CD4-positive, alpha-beta T cell (primary cell): Measurements from ENCODE around the gene COG2. TPM values are rescaled to one million over a fixed set of nuclear protein-coding genes. Genes with fewer than 3 reads are reported as not detected.
"Not testable (repeated sequence)": the region's sequence is repeated elsewhere in the genome, so short reads cannot be mapped to it uniquely, and the experiment has no call there.

Experiments
- ATAC-seq: fragments of 200-7000 bp; cut with Tn5 transposase; one replicate; pipeline ENCODE4 v1.10.0; 2022; ENCODE audit warnings: mild to moderate bottlenecking; ENCODE audit not compliant: poor library complexity
- CTCF ChIA-PET: fragments of 350-600 bp; sonication (Branson Sonifier 250); formaldehyde crosslinking; loops from one replicate; lab custom pipeline; 2021; ENCODE audit warnings: antibody characterized with exemption, inconsistent platforms; lab: Charles Lee
- POLR2A ChIA-PET: fragments of 350-600 bp; sonication (Branson Sonifier 250); formaldehyde crosslinking; loops from one replicate; lab custom pipeline; 2021; ENCODE audit warnings: antibody characterized with exemption, inconsistent platforms; lab: Charles Lee
- DNase-seq, 14 experiments: peaks; one replicate each; pipeline ENCODE4 v3.0.0-alpha.2; 2013 to 2020; ENCODE audit warnings: mixed read lengths in 2 of 14
- H3K27ac ChIP-seq, 2 donors: one replicate each; pipeline versions ENCODE4 v1.5.1 to v1.7.0; 2013; ENCODE audit warnings: low read length in 2 of 2, low read depth in 1 of 2, mild to moderate bottlenecking in 1 of 2
- H3K27me3 ChIP-seq, 2 experiments: 1 replicate in 1 of 2; 2 replicates in 1 of 2; pipeline versions ENCODE4 v1.6.1 to v1.7.0; 2013; ENCODE audit warnings: low read length in 2 of 2, control low read depth in 1 of 2, mild to moderate bottlenecking in 1 of 2, moderate library complexity in 1 of 2; ENCODE audit not compliant: insufficient read depth in 2 of 2, control insufficient read depth in 1 of 2
- H3K36me3 ChIP-seq: one replicate; pipeline ENCODE4 v1.6.1; 2013; ENCODE audit warnings: low read length, control low read depth; ENCODE audit not compliant: insufficient read depth
- H3K4me1 ChIP-seq: one replicate; pipeline ENCODE4 v1.6.1; 2013; ENCODE audit warnings: low read length, control low read depth; ENCODE audit not compliant: insufficient read depth
- H3K4me3 ChIP-seq: one replicate; pipeline ENCODE4 v1.5.1; 2013; ENCODE audit warnings: mild to moderate bottlenecking, low read length, moderate library complexity
- H3K9me3 ChIP-seq, 2 experiments: 1 replicate in 1 of 2; 2 replicates in 1 of 2; pipeline versions ENCODE4 v1.6.1 to v1.7.0; 2013; ENCODE audit warnings: low read length in 2 of 2, mild to moderate bottlenecking in 2 of 2, control low read depth in 1 of 2, moderate library complexity in 1 of 2; ENCODE audit not compliant: control insufficient read depth in 1 of 2, insufficient read depth in 1 of 2
- H3K27ac Mint-ChIP-seq: one replicate; pipeline ENCODE4 v1.8.0; 2020; ENCODE audit warnings: mixed read lengths
- H3K27me3 Mint-ChIP-seq: one replicate; pipeline ENCODE4 v1.8.0; 2021; ENCODE audit warnings: mixed read lengths
- H3K36me3 Mint-ChIP-seq: one replicate; pipeline ENCODE4 v1.8.0; 2021; ENCODE audit warnings: low read depth, mixed read lengths
- H3K4me1 Mint-ChIP-seq: one replicate; pipeline ENCODE4 v1.8.0; 2021; ENCODE audit warnings: low read depth, mixed read lengths
- H3K4me3 Mint-ChIP-seq: one replicate; pipeline ENCODE4 v1.8.0; 2020; ENCODE audit warnings: mild to moderate bottlenecking, mixed read lengths
- H3K9me3 Mint-ChIP-seq: one replicate; pipeline ENCODE4 v1.8.0; 2020; ENCODE audit warnings: mixed read lengths
- CTCF ChIP-seq: fragments of 200-600 bp; IDR thresholded peaks from one replicate; pipeline ENCODE4 v1.8.0; 2022; ENCODE audit warnings: antibody characterized with exemption, mild to moderate bottlenecking
- intact Hi-C, 2 experiments: fragments of 100-400 bp; cut with DNase I in 1 of 2; cut with micrococcal nuclease in 1 of 2; formaldehyde crosslinking; loops; one replicate each; pipeline versions ENCODE4 v1.15.1 to v1.9.0; 2023 to 2025; cut with DNase I, micrococcal nuclease
- total RNA-seq, 174 experiments: library from RNA in 2 of 174; stranded (reverse) in 2 of 174; gene quantifications; one replicate each; pipeline ENCODE4 v1.2.3 and lab custom pipeline; 2021 to 2026

Gene COG2
- total RNA-seq, 2 experiments from 2014 or later = 17.3 to 21.4 TPM

GRCh38 chr1:230713915-230714764 lies 71.9 kb downstream of the COG2 start, which contains the start of gene AGT:
Gene AGT (minus strand): TSS chr1:230714122. CDS start chr1:230710823, 3,299 bp downstream.
- no peaks in the 10 kb centered on the region for H3K36me3 ChIP-seq
- H3K4me1 ChIP-seq = no peaks in the 10 kb centered on the region
- intact Hi-C loops = no loop called here
- no peak for DNase-seq
- ATAC-seq = no peak
- H3K4me3 ChIP-seq = no peak within 1 kb of the TSS
- H3K27me3 Mint-ChIP-seq = peaks cover 4% of the 10 kb centered on the region
- no peaks in the 10 kb centered on the region for H3K36me3 Mint-ChIP-seq
- H3K27ac Mint-ChIP-seq = no peak within 1 kb of the TSS
- H3K27me3 ChIP-seq = peaks cover 0 to 5% of the 10 kb centered on the region in 2 experiments
- no peak for TF ChIP-seq CTCF
- POLR2A ChIA-PET = no interaction called here
- CTCF ChIA-PET = no interaction called here
- no peaks in the 10 kb centered on the region for H3K9me3 ChIP-seq
- H3K4me3 Mint-ChIP-seq = no peak within 1 kb of the TSS
- no peak within 1 kb of the TSS for H3K27ac ChIP-seq
- H3K4me1 Mint-ChIP-seq = no peaks in the 10 kb centered on the region
- peaks cover 3% of the 10 kb centered on the region for H3K9me3 Mint-ChIP-seq

- ChIA-PET POLR2A (no interaction called here), CTCF (no interaction called here)
- Histone ChIP-seq H3K27me3 (peaks cover 0 to 5% of the 10 kb centered on the region in 2 experiments), H3K4me1 (no peaks in the 10 kb centered on the region), H3K9me3 (no peaks in the 10 kb centered on the region), H3K27ac (no peak overlapping the region), H3K36me3 (no peaks in the 10 kb centered on the region), H3K4me3 (no peak overlapping the region)
- no peak for TF ChIP-seq CTCF
- Mint-ChIP-seq H3K27ac (no peak overlapping the region), H3K4me1 (no peaks in the 10 kb centered on the region), H3K27me3 (peaks cover 6% of the 10 kb centered on the region), H3K4me3 (no peak overlapping the region), H3K9me3 (peaks cover 3% of the 10 kb centered on the region), H3K36me3 (no peaks in the 10 kb centered on the region)
- ATAC-seq (no peak), DNase-seq (no peak)
- intact Hi-C loops = no loop called here
These were observed 73.2 kb downstream of the COG2 start for GRCh38 chr1:230715510-230715909.

GRCh38 chr1:230716453-230716852 lies 74.2 kb downstream of the COG2 start:
- intact Hi-C loops, CTCF ChIA-PET, H3K27ac Mint-ChIP-seq, H3K9me3 ChIP-seq, H3K36me3 Mint-ChIP-seq, H3K4me1 Mint-ChIP-seq, POLR2A ChIA-PET, H3K27ac ChIP-seq, ATAC-seq, H3K27me3 Mint-ChIP-seq, H3K4me3 ChIP-seq, H3K36me3 ChIP-seq, H3K4me3 Mint-ChIP-seq, DNase-seq, H3K9me3 Mint-ChIP-seq, H3K27me3 ChIP-seq, H3K4me1 ChIP-seq: not testable (repeated sequence)
